GM18508 (cell line): Measurements from ENCODE around the gene NKD2.
"Not testable (repeated sequence)": the region's sequence is repeated elsewhere in the genome, so short reads cannot be mapped to it uniquely, and the experiment has no call there.

Experiments
- ATAC-seq: cut with Tn5 transposase; IDR thresholded peaks from one replicate; pipeline ENCODE4 v1.9.1; 2021; ENCODE audit warnings: moderate number of reproducible peaks; ENCODE audit not compliant: insufficient read depth, unreplicated experiment

Gene NKD2

GRCh38 chr5:999032-999501 is 9.5 kb upstream of the NKD2 start:
- no peak for ATAC-seq

DNA sequence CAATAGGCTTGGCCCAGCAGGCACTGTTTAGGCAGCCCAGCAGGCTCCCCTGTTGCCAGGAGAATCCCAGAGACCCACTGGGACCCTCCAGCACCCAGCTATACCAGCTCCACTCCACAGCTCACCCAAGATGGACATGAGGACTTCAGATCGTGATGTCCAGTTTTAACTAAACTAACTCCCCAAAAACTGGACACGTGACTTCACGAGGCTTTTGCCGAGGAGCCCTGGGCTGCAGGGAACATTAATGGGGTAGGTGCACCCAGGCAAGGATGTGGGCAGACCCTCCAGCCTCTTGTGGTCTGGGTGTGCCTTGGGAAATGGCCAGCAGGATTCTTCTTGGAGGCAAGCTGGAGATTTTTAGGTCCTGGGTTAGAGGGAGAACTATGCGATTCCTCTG is 8.9 kb upstream of the NKD2 start:
- no peak for ATAC-seq

GRCh38 chr5:1000329-1000728 is 8.3 kb upstream of the NKD2 start:
- no peak for ATAC-seq

GRCh38 chr5:1000831-1001230 is 7.8 kb upstream of the NKD2 start:
- ATAC-seq, result not testable (repeated sequence)

- ATAC-seq, result no peak
Measured at GRCh38 chr5:1001406-1002270, 7.0 kb upstream of the NKD2 start.

GRCh38 chr5:1002271-1002546 is 6.4 kb upstream of the NKD2 start:
- no peak for ATAC-seq

DNA sequence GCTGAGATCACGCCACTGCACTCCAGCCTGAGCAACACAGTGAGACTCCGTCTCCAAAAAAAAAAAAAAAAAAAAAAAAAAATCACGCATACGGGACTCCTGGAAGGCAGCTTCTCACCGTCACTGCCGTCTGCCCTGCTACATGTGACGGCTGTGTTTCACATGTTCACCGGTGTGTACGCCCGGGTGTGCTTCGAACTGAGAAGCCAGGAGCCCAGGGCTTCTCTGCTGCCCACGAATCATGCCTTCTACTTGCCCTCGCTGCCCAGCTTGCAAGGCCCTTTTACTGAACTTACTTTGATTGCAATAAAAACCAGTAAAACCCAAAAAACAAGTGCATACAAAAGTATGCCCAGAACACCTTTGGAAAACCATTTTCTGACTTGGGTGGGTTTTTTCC is 5.8 kb upstream of the NKD2 start:
- ATAC-seq, result no peak

- ATAC-seq, result no peak
Measured at GRCh38 chr5:1003296-1003937, 5.2 kb upstream of the NKD2 start.

GRCh38 chr5:1004461-1005248 is 3.9 kb upstream of the NKD2 start:
- ATAC-seq, result no peak

DNA sequence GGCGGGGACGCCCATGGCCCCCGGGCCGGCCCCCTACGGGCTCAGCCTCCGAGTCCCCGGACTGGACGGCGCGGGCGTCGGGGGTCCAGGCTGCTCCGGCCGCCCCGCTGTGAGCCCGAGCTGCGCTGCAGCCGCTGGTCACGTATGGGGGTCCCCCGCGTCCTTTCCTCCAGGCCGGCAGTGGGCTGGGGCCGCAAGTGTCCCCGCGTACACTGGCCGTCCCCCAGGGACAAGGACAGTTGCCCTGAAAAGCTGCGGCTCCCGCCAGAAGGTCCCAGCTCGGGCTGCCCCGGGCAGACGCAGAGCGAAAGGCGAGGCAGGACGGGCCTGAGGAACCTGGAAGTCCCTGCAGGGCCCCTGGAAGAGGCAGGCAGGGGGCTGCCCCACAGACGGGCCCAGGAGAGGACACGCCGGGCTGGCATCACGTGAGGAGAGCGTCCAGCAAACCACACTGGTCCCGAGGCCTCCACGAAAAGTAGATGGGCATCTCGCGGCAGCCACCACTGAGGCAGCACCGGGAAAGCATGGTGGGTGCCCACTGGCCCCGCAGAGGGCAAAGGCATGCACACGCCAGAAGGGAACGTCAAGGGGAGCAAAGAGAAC is 3.3 kb upstream of the NKD2 start:
- no peak for ATAC-seq

- ATAC-seq, result no peak
Measured at GRCh38 chr5:1005904-1006655, 2.5 kb upstream of the NKD2 start.

DNA sequence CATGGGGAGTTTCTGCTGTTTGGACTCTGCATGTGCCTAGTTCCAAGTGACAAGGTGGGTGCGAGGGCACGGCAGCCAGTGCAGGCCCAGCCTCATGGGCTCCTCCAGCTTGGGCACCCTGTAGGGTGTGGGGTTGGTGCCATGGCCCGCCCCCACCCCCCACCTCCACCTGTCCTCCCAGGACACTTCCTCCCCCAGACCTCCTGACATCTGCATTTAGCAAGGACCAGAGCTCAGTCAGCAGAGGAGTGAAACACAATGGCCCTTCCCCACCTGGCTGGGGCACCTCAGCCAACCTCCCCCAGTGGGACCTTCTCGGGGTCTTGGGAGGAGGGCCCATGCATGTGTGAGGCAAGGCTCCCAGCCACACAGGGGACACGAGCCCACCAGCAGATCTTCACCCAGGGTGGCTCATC is 1.9 kb upstream of the NKD2 start:
- no peak for ATAC-seq

- ATAC-seq, result no peak
Measured at GRCh38 chr5:1007221-1007680, 1.4 kb upstream of the NKD2 start.

GRCh38 chr5:1007681-1008450 is 736 bp upstream of the NKD2 start:
- ATAC-seq, result no peak

DNA sequence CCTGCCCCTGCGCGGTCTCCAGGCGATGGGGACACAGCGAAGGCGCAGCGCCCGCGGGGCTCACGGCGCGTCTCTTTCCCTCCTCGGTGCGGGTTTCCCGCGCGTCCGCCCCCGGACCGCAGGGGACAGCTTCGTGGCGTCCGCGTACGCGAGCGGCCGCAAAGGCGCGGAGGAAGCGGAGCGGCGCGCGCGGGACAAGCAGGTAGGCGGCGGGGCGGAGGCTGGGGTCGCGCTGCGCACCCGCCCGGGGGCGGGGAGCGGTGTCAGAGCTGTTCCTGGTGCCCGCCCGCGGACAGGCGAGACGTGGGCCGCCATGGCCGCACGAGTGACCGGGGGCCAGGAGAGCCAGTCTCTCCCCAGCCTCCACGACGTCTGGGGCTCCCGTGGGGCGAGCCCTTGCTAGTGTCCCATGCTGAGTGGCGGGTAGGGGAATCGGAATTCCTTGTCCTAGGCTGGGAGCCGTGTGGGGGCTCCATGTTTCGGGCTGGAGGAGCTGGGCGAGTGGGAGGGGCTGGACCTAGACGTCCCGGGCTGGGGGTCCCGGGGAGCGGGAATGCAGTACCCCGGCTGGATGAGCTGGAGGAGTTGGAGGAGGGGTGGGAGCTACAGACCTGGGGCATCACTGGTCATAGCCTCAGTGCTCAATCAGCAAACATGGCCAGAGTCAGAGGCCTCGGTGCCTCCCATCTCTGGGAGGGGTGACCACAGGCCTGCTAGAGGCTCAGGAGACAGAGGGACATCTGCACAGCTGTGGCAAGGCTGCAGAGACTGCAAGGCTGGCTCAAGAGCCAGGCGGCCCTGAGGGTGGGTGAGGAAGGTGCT is 968 bp downstream of the NKD2 start:
- no peak for ATAC-seq

GRCh38 chr5:1010181-1010510 is 1.5 kb downstream of the NKD2 start:
- no peak for ATAC-seq

- ATAC-seq, result no peak
Measured at GRCh38 chr5:1010641-1011046, 2.0 kb downstream of the NKD2 start.

DNA sequence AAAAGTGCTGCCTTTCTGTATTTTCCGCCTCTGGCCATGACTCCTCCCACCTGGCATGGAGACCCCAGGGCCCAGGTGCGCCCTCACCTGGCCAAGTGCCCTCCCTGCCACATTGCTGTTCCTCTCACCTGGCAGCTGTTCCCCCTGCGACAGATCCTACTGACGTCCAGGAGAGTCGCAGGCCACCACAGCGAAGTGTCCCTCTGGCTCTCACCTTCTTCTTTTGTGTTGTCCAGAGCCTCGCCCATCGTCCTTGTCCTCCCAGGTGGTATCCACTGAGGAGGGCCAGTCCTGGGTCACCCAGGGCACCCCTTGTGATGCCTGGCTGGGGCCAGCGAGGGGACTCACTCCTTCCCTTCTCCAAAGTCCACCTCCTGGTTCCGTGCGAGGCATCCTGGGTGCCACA is 2.6 kb downstream of the NKD2 start:
- ATAC-seq, result no peak
